Measurements from ENCODE around the gene THRAP3.

THRAP3 gene

DNA sequence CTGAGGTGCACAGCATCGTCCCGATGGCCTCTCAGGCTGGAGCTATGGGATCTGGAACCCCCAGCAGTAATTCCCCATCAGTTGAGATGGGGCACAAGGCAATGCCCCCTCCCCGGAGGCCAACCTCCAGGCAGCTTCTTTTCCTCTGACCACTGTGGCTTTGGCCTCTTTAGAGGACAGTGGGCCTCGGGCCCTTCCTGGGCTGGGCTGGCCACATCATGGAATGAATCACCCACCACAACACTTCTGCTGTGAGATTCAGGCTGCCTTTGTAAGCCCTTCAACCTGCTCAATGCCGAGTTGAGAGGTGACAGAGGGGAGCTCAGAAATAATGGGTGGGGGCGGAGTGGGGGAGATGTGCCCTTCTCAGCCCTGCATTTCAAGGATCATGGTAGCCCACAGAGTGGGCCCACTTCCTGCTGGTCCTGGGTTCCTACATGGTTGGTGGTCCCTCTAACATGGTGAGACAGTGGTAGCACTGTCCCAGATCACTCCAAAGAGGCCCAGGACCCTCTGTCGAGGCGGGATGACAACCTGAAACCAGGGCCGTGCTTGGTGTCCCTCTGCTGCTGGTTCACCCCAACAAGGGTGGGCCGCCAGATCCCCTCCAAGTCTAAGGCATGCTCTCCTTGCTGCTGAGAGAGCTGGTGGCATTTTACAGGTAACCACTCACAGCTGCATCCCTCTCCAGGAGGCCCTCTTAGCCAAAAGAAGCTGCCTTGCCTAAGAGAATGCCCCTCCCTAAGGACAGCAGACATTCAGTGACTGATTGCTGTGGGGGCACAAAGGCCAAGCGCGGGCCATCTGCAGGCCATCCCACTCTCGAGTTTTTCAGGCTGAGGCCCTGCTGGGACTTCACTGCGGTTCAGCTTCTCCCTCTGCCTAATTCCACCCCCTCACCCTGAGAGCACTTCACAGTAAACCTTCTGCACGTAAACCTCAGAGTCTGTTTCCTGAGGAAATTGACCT lies 129.0 kb downstream of the THRAP3 start:
- DNase-seq (ENCODE audit: low spot score), result no peak

- no peak for DNase-seq (ENCODE audit: low spot score)
These were observed 130.2 kb downstream of the THRAP3 start for GRCh38 chr1:36354486-36354885.
